Left ventricle myocardium inferior (tissue), 1 donor: ENCODE data around the gene SRPK2. TPM values are rescaled to one million over a fixed set of nuclear protein-coding genes. Genes with fewer than 3 reads are reported as not detected.

Experiments
- DNase-seq: peaks from one replicate; pipeline ENCODE4 v3.0.0-alpha.2; 2020
- H3K27ac ChIP-seq: fragments of 200-600 bp; replicated peaks from 2 replicates; pipeline ENCODE4 v1.8.0; 2021
- H3K27me3 ChIP-seq: fragments of 200-600 bp; 2 replicates; pipeline ENCODE4 v1.8.0; 2021; ENCODE audit warnings: low read depth
- H3K36me3 ChIP-seq: fragments of 200-600 bp; 2 replicates; pipeline ENCODE4 v1.8.0; 2021
- H3K4me1 ChIP-seq: fragments of 200-600 bp; 2 replicates; pipeline ENCODE4 v1.8.0; 2021
- H3K4me3 ChIP-seq: fragments of 200-600 bp; 2 replicates; pipeline ENCODE4 v1.8.0; 2021; ENCODE audit warnings: mild to moderate bottlenecking, moderate library complexity
- H3K9me3 ChIP-seq: fragments of 200-600 bp; replicated peaks from 2 replicates; pipeline ENCODE4 v1.8.0; 2021
- intact Hi-C: fragments of 100-400 bp; cut with micrococcal nuclease; formaldehyde crosslinking; loops from one replicate; pipeline ENCODE4 v1.11.0; 2022
- total RNA-seq: library from RNA; stranded (reverse); fragmentation: NEBNext Ultra II Directional; extraction: Animal tissue kit (Norgen Biotek cat#: 25700); gene quantifications from one replicate; pipeline ENCODE4 v1.2.1, GENCODE V29; 2021
- TF ChIP-seq, protein P1 (sequence below): fragments of 200-600 bp; IDR thresholded peaks from 2 replicates; pipeline ENCODE4 v1.8.0; 2021; ENCODE audit warnings: antibody characterized with exemption, mild to moderate bottlenecking, borderline replicate concordance
- donor health status: DM: no; HTN: yes; CAD: no; lungs with severe emphysema.

The SRPK2 gene
- total RNA-seq, 1 donor from 2014 or later: 34.3 TPM

- intact Hi-C loops: no loop called here
- Histone ChIP-seq H3K27me3 (no peaks in the 10 kb centered on the region), H3K9me3 (no peaks in the 10 kb centered on the region), H3K4me1 (peaks cover 20% of the 10 kb centered on the region), H3K4me3 (no peak overlapping the region), H3K27ac (no peak overlapping the region), H3K36me3 (peaks cover 20% of the 10 kb centered on the region)
- no peak for DNase-seq
- TF ChIP-seq, protein P1, sequence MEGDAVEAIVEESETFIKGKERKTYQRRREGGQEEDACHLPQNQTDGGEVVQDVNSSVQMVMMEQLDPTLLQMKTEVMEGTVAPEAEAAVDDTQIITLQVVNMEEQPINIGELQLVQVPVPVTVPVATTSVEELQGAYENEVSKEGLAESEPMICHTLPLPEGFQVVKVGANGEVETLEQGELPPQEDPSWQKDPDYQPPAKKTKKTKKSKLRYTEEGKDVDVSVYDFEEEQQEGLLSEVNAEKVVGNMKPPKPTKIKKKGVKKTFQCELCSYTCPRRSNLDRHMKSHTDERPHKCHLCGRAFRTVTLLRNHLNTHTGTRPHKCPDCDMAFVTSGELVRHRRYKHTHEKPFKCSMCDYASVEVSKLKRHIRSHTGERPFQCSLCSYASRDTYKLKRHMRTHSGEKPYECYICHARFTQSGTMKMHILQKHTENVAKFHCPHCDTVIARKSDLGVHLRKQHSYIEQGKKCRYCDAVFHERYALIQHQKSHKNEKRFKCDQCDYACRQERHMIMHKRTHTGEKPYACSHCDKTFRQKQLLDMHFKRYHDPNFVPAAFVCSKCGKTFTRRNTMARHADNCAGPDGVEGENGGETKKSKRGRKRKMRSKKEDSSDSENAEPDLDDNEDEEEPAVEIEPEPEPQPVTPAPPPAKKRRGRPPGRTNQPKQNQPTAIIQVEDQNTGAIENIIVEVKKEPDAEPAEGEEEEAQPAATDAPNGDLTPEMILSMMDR: no peak
These were observed 262.2 kb downstream of the SRPK2 start for GRCh38 chr7:105126436-105126975.

DNA sequence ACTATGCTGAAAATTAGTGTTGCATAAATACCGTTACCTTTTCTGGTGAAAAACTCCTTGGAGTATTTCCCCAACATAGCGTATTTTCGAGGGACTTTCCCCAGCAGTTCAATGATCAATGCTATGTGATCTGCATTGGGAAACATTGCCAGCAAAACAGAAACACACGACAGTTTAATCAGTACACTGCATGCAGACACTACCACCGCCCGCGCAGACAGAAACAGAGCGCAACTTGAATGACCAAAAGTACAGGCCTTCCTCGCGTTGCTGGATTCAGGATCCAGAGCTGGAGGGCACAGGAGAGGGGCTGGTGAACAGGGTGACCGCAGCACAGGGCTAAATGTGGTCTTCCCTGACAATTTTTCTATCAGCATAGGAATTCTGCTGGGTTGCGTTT, 263.0 kb downstream of the SRPK2 start:
- Histone ChIP-seq H3K27me3 (no peaks in the 10 kb centered on the region), H3K36me3 (peaks cover 20% of the 10 kb centered on the region), H3K9me3 (no peaks in the 10 kb centered on the region), H3K27ac (no peak overlapping the region), H3K4me1 (peaks cover 19% of the 10 kb centered on the region), H3K4me3 (no peak overlapping the region)
- TF ChIP-seq, protein P1: no peak
- DNase-seq: no peak
- intact Hi-C loops: no loop called here

GRCh38 chr7:105122619-105123018, 266.1 kb downstream of the SRPK2 start:
- Histone ChIP-seq H3K9me3 (no peaks in the 10 kb centered on the region), H3K27ac (no peak overlapping the region), H3K4me3 (no peak overlapping the region), H3K4me1 (peaks cover 8% of the 10 kb centered on the region), H3K36me3 (peaks cover 24% of the 10 kb centered on the region), H3K27me3 (no peaks in the 10 kb centered on the region)
- intact Hi-C loops: no loop called here
- TF ChIP-seq, protein P1: no peak
- no peak for DNase-seq

GRCh38 chr7:105118612-105119600, 269.8 kb downstream of the SRPK2 start:
- intact Hi-C loops: no loop called here
- H3K36me3 ChIP-seq: peaks cover 35% of the 10 kb centered on the region
- no peaks in the 10 kb centered on the region for H3K9me3 ChIP-seq
- TF ChIP-seq, protein P1: no peak
- H3K27me3 ChIP-seq: no peaks in the 10 kb centered on the region
- no peak overlapping the region for H3K27ac ChIP-seq
- DNase-seq: no peak
- no peaks in the 10 kb centered on the region for H3K4me1 ChIP-seq
- no peak overlapping the region for H3K4me3 ChIP-seq

DNA sequence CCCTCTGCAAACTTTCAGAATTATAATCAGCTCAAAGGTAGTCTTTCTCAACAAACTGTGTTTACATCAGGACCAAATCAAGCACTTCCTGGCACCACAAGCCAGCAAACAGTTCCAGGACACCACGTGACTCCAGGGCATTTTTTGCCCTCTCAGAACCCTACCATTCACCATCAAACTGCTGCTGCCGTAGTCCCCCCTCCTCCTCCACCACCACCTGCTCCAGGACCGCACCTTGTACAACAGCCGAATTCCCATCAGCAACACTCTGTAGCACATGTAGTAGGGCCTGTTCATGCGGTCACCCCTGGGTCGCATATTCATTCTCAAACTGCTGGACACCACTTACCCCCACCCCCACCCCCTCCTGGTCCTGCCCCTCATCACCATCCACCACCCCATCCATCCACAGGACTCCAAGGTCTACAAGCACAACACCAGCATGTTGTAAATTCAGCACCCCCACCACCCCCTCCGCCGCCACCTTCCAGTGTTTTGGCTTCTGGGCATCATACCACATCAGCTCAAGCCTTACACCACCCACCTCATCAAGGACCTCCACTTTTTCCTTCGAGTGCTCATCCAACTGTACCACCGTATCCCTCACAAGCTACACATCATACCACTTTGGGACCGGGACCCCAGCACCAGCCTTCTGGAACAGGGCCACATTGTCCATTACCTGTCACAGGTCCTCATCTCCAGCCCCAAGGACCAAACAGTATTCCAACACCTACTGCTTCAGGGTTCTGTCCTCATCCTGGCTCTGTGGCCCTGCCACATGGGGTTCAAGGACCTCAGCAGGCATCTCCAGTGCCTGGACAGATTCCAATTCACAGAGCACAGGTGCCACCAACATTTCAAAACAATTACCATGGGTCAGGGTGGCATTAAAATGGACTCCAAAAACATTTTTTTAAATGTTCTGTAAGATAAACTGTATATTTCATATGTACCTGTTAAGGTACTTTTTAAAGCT, 276.0 kb downstream of the SRPK2 start:
- intact Hi-C loops: no loop called here
- H3K27ac ChIP-seq: no peak overlapping the region
- TF ChIP-seq, protein P1: no peak
- no peaks in the 10 kb centered on the region for H3K9me3 ChIP-seq
- H3K4me3 ChIP-seq: no peak overlapping the region
- peaks cover 91% of the 10 kb centered on the region for H3K36me3 ChIP-seq
- no peaks in the 10 kb centered on the region for H3K4me1 ChIP-seq
- DNase-seq: no peak
- no peaks in the 10 kb centered on the region for H3K27me3 ChIP-seq
